Mucosa of rectum (tissue), 2 donors: Measurements from ENCODE around the gene PROC.
A peak's percentile ranks its signal among the peaks of the same experiment; 100 is the strongest.

Source experiments
- H3K27ac ChIP-seq, 2 donors: one replicate each; pipeline ENCODE4 v1.7.0; 2013; ENCODE audit warnings: inconsistent platforms in 2 of 2, low read depth in 2 of 2, low read length in 2 of 2
- H3K27me3 ChIP-seq, 2 donors: one replicate each; pipeline ENCODE4 v1.7.0; 2013; ENCODE audit warnings: low read length in 2 of 2; ENCODE audit not compliant: control insufficient read depth in 2 of 2, insufficient read depth in 2 of 2
- H3K36me3 ChIP-seq, 2 donors: one replicate each; pipeline ENCODE4 v1.7.0; 2013; ENCODE audit warnings: low read length in 2 of 2; ENCODE audit not compliant: control insufficient read depth in 2 of 2, insufficient read depth in 2 of 2
- H3K4me1 ChIP-seq, 2 donors: one replicate each; pipeline ENCODE4 v1.7.0; 2013; ENCODE audit warnings: low read length in 2 of 2, mild to moderate bottlenecking in 1 of 2; ENCODE audit not compliant: control insufficient read depth in 2 of 2, insufficient read depth in 2 of 2
- H3K4me3 ChIP-seq, 2 donors: one replicate each; pipeline ENCODE4 v1.7.0; 2013; ENCODE audit warnings: low read length in 2 of 2
- H3K9ac ChIP-seq, 2 donors: one replicate each; pipeline ENCODE4 v1.7.0; 2013; ENCODE audit warnings: low read length in 2 of 2, low read depth in 1 of 2, mild to moderate bottlenecking in 1 of 2
- H3K9me3 ChIP-seq, 2 donors: one replicate each; pipeline ENCODE4 v1.7.0; 2013; ENCODE audit warnings: low read length in 2 of 2; ENCODE audit not compliant: control insufficient read depth in 2 of 2
- donor health status: healthy.
- donor health status: Normal muscosa, but diverticular disease.

Gene PROC

GRCh38 chr2:127455566-127456493, 37.6 kb downstream of the PROC start:
- Histone ChIP-seq H3K9ac (peak overlapping the region; percentile 14 to 26), H3K27ac (peak overlapping the region; percentile 78 to 84), H3K4me1 (peaks cover 14 to 19% of the 10 kb centered on the region in 2 donors), H3K4me3 (peak overlapping the region in 1 of 2 donors; percentile 29), H3K9me3 (no peaks in the 10 kb centered on the region), H3K27me3 (no peaks in the 10 kb centered on the region), H3K36me3 (no peaks in the 10 kb centered on the region)

- Histone ChIP-seq H3K4me1 (peaks cover 14 to 19% of the 10 kb centered on the region in 2 donors), H3K9ac (no peak overlapping the region), H3K4me3 (no peak overlapping the region), H3K27ac (no peak overlapping the region), H3K27me3 (no peaks in the 10 kb centered on the region), H3K36me3 (no peaks in the 10 kb centered on the region), H3K9me3 (no peaks in the 10 kb centered on the region)
Measured at GRCh38 chr2:127456960-127457359, 38.7 kb downstream of the PROC start.

- Histone ChIP-seq H3K27ac (no peak overlapping the region), H3K4me3 (no peak overlapping the region), H3K9ac (no peak overlapping the region), H3K4me1 (no peaks in the 10 kb centered on the region), H3K9me3 (no peaks in the 10 kb centered on the region), H3K27me3 (no peaks in the 10 kb centered on the region), H3K36me3 (no peaks in the 10 kb centered on the region)
Measured at GRCh38 chr2:127462461-127462860, 44.2 kb downstream of the PROC start.

GRCh38 chr2:127463155-127463991, 45.1 kb downstream of the PROC start:
- H3K27ac ChIP-seq = no peak overlapping the region
- no peaks in the 10 kb centered on the region for H3K36me3 ChIP-seq
- no peaks in the 10 kb centered on the region for H3K9me3 ChIP-seq
- H3K4me1 ChIP-seq = no peaks in the 10 kb centered on the region
- H3K9ac ChIP-seq = no peak overlapping the region
- H3K27me3 ChIP-seq = no peaks in the 10 kb centered on the region
- no peak overlapping the region for H3K4me3 ChIP-seq

- Histone ChIP-seq H3K9me3 (no peaks in the 10 kb centered on the region), H3K4me3 (no peak overlapping the region), H3K27me3 (no peaks in the 10 kb centered on the region), H3K36me3 (peaks cover 0 to 7% of the 10 kb centered on the region in 2 donors), H3K4me1 (no peaks in the 10 kb centered on the region), H3K27ac (peak overlapping the region in 1 of 2 donors; percentile 5), H3K9ac (no peak overlapping the region)
Measured at GRCh38 chr2:127464470-127465257, 46.4 kb downstream of the PROC start.

GRCh38 chr2:127465258-127465657, 47.0 kb downstream of the PROC start:
- Histone ChIP-seq H3K9ac (no peak overlapping the region), H3K27ac (no peak overlapping the region), H3K4me3 (no peak overlapping the region), H3K9me3 (no peaks in the 10 kb centered on the region), H3K27me3 (no peaks in the 10 kb centered on the region), H3K36me3 (peaks cover 0 to 8% of the 10 kb centered on the region in 2 donors), H3K4me1 (no peaks in the 10 kb centered on the region)

GRCh38 chr2:127469051-127469450, 50.8 kb downstream of the PROC start:
- peaks cover 9 to 18% of the 10 kb centered on the region in 2 donors for H3K4me1 ChIP-seq
- no peak overlapping the region for H3K9ac ChIP-seq
- peaks cover 0 to 8% of the 10 kb centered on the region in 2 donors for H3K36me3 ChIP-seq
- no peak overlapping the region for H3K27ac ChIP-seq
- no peak overlapping the region for H3K4me3 ChIP-seq
- no peaks in the 10 kb centered on the region for H3K9me3 ChIP-seq
- H3K27me3 ChIP-seq = no peaks in the 10 kb centered on the region

- no peaks in the 10 kb centered on the region for H3K9me3 ChIP-seq
- H3K36me3 ChIP-seq = peaks cover 0 to 8% of the 10 kb centered on the region in 2 donors
- no peak overlapping the region for H3K4me3 ChIP-seq
- H3K4me1 ChIP-seq = peaks cover 9 to 18% of the 10 kb centered on the region in 2 donors
- H3K9ac ChIP-seq = no peak overlapping the region
- H3K27me3 ChIP-seq = no peaks in the 10 kb centered on the region
- no peak overlapping the region for H3K27ac ChIP-seq
Measured at GRCh38 chr2:127469974-127470373, 51.7 kb downstream of the PROC start.

GRCh38 chr2:127471286-127471988, 53.2 kb downstream of the PROC start:
- Histone ChIP-seq H3K9ac (no peak overlapping the region), H3K27me3 (no peaks in the 10 kb centered on the region), H3K4me3 (no peak overlapping the region), H3K27ac (peak overlapping the region; percentile 27 to 59), H3K4me1 (peaks cover 9 to 18% of the 10 kb centered on the region in 2 donors), H3K36me3 (peaks cover 0 to 8% of the 10 kb centered on the region in 2 donors), H3K9me3 (no peaks in the 10 kb centered on the region)
